ENCODE data around the gene SORCS2.

- no peak for TF ChIP-seq CTCF (IDR thresholded peaks at IDR 0.05; ENCODE audit: low read depth, low read length, poor library complexity, severe bottlenecking)
- TF ChIP-seq EZH2phosphoT487 (IDR thresholded peaks at IDR 0.05; ENCODE audit: borderline replicate concordance, low read length) = no peak
These were observed 460.1 kb downstream of the SORCS2 start for GRCh38 chr4:7652451-7652881.

All from DOHH2 (cell line).